MM.1S (cell line): ENCODE results near the gene SLC9B2.

Experiments used
- DNase-seq: peaks from one replicate; pipeline ENCODE4 v3.0.0-alpha.2; 2015
- H2AFZ ChIP-seq: fragments of 300-600 bp; sonication (generic); 2 replicates; pipeline ENCODE4 v1.6.0; 2016; ENCODE audit warnings: antibody characterized with exemption, low read length
- H3F3A ChIP-seq: fragments of 300-600 bp; sonication (generic); 2 replicates; pipeline ENCODE4 v1.6.1; 2016; ENCODE audit warnings: mild to moderate bottlenecking, antibody characterized with exemption, low read length, moderate library complexity, mixed read lengths; ENCODE audit not compliant: insufficient read depth
- H3K27ac ChIP-seq: fragments of 300-600 bp; sonication (generic); 2 replicates; pipeline ENCODE4 v1.5.1; 2016; ENCODE audit warnings: mild to moderate bottlenecking, low read length
- H3K27me3 ChIP-seq: fragments of 300-600 bp; sonication (generic); replicated peaks from 2 replicates; pipeline ENCODE4 v1.6.0; 2016; ENCODE audit warnings: low read length; ENCODE audit not compliant: insufficient read depth
- H3K36me3 ChIP-seq: fragments of 300-600 bp; sonication (generic); replicated peaks from 2 replicates; pipeline ENCODE4 v1.6.1; 2016; ENCODE audit warnings: mild to moderate bottlenecking, low read length, mixed read lengths; ENCODE audit not compliant: insufficient read depth
- H3K4me1 ChIP-seq: fragments of 300-600 bp; sonication (generic); 2 replicates; pipeline ENCODE4 v1.6.1; 2016; ENCODE audit warnings: low read length, mixed read lengths
- H3K4me2 ChIP-seq: fragments of 300-600 bp; sonication (generic); 2 replicates; pipeline ENCODE4 v1.6.0; 2016; ENCODE audit warnings: low read depth, low read length
- H3K4me3 ChIP-seq: fragments of 300-600 bp; sonication (generic); 2 replicates; pipeline ENCODE4 v1.5.1; 2016; ENCODE audit warnings: low read length, mixed read lengths
- H3K79me2 ChIP-seq: fragments of 300-600 bp; sonication (generic); 2 replicates; pipeline ENCODE4 v1.6.1; 2016; ENCODE audit warnings: mixed run types, low read length, mixed read lengths
- H3K9ac ChIP-seq: fragments of 300-600 bp; sonication (generic); 2 replicates; pipeline ENCODE4 v1.6.1; 2016; ENCODE audit warnings: low read length, mixed read lengths
- H3K9me2 ChIP-seq: fragments of 300-600 bp; sonication (generic); replicated peaks from 2 replicates; pipeline ENCODE4 v1.6.1; 2016; ENCODE audit warnings: mild to moderate bottlenecking, low read length, mixed read lengths; ENCODE audit not compliant: insufficient read depth
- H3K9me3 ChIP-seq: fragments of 300-600 bp; sonication (generic); replicated peaks from 2 replicates; pipeline ENCODE4 v1.6.1; 2016; ENCODE audit warnings: mild to moderate bottlenecking, low read length, mixed read lengths; ENCODE audit not compliant: insufficient read depth
- H4K20me1 ChIP-seq: fragments of 300-600 bp; sonication (generic); 2 replicates; pipeline ENCODE4 v1.6.1; 2016; ENCODE audit warnings: mild to moderate bottlenecking, low read length, moderate library complexity, mixed read lengths; ENCODE audit not compliant: insufficient read depth
- EZH2 ChIP-seq: fragments of 300-600 bp; sonication (generic); optimal IDR thresholded peaks from 2 replicates; pipeline ENCODE3; 2017; ENCODE audit warnings: low read depth, mild to moderate bottlenecking, antibody characterized with exemption, low read length, mixed read lengths
- EZH2phosphoT487 ChIP-seq: fragments of 300-600 bp; sonication (generic); IDR thresholded peaks from 2 replicates; pipeline ENCODE4 v1.6.1; 2018; ENCODE audit warnings: antibody characterized with exemption, low read length
- TF ChIP-seq, protein P1 (sequence below): fragments of 300-600 bp; sonication (generic); IDR thresholded peaks from 2 replicates; pipeline ENCODE4 v1.5.1; 2016; ENCODE audit warnings: antibody characterized with exemption, low read length, mixed read lengths

SLC9B2 gene

GRCh38 chr4:103044183-103044582 lies 32.4 kb downstream of the SLC9B2 start:
- H3K27ac ChIP-seq, result no peak overlapping the region
- no peak overlapping the region for H3K4me3 ChIP-seq
- no peaks in the 10 kb centered on the region for H3K4me1 ChIP-seq
- no peak for DNase-seq
- TF ChIP-seq EZH2phosphoT487, result no peak
- no peaks in the 10 kb centered on the region for H3K9me3 ChIP-seq
- no peak overlapping the region for H3K4me2 ChIP-seq
- no peak overlapping the region for H3K9ac ChIP-seq
- H3F3A ChIP-seq, result no peaks in the 10 kb centered on the region
- H3K79me2 ChIP-seq, result no peaks in the 10 kb centered on the region
- H3K27me3 ChIP-seq, result no peaks in the 10 kb centered on the region
- H3K36me3 ChIP-seq, result 0 out of 2 replicates have a peak, but pooled peaks cover 2% of the 10 kb centered on the region
- no peaks in the 10 kb centered on the region for H3K9me2 ChIP-seq
- no peaks in the 10 kb centered on the region for H4K20me1 ChIP-seq
- H2AFZ ChIP-seq, result no peak overlapping the region

DNA sequence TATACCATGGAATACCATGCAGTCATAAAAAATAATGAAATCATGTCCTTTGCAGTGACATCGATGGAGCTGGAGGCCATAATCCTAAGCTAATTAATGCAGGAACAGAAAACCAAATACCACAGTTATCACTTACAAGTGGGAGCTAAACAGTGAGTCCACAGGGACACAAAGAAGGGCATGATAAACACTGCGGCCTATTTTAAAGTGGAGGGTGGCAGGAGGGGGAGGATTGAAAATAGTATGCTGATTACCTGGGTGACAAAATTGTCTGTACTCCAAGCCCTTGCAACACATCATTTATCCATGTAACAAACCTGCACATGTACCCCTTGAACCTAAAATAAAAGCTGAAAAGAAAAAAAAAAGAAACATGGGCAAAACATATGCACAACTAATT lies 40.4 kb downstream of the SLC9B2 start:
- DNase-seq, result no peak
- no peaks in the 10 kb centered on the region for H4K20me1 ChIP-seq
- H3F3A ChIP-seq, result no peaks in the 10 kb centered on the region
- TF ChIP-seq EZH2phosphoT487 (no peak), EZH2 (no peak)
- TF ChIP-seq, protein P1, sequence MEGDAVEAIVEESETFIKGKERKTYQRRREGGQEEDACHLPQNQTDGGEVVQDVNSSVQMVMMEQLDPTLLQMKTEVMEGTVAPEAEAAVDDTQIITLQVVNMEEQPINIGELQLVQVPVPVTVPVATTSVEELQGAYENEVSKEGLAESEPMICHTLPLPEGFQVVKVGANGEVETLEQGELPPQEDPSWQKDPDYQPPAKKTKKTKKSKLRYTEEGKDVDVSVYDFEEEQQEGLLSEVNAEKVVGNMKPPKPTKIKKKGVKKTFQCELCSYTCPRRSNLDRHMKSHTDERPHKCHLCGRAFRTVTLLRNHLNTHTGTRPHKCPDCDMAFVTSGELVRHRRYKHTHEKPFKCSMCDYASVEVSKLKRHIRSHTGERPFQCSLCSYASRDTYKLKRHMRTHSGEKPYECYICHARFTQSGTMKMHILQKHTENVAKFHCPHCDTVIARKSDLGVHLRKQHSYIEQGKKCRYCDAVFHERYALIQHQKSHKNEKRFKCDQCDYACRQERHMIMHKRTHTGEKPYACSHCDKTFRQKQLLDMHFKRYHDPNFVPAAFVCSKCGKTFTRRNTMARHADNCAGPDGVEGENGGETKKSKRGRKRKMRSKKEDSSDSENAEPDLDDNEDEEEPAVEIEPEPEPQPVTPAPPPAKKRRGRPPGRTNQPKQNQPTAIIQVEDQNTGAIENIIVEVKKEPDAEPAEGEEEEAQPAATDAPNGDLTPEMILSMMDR, result no peak
- no peaks in the 10 kb centered on the region for H3K9me2 ChIP-seq
- H3K9ac ChIP-seq, result no peak overlapping the region
- H3K36me3 ChIP-seq, result no peaks in the 10 kb centered on the region
- no peaks in the 10 kb centered on the region for H3K4me1 ChIP-seq
- H3K27me3 ChIP-seq, result no peaks in the 10 kb centered on the region
- H2AFZ ChIP-seq, result no peak overlapping the region
- no peaks in the 10 kb centered on the region for H3K9me3 ChIP-seq
- H3K27ac ChIP-seq, result no peak overlapping the region
- no peak overlapping the region for H3K4me3 ChIP-seq
- no peaks in the 10 kb centered on the region for H3K79me2 ChIP-seq
- no peak overlapping the region for H3K4me2 ChIP-seq

- H3F3A ChIP-seq, result no peaks in the 10 kb centered on the region
- H3K27ac ChIP-seq, result no peak overlapping the region
- no peaks in the 10 kb centered on the region for H3K4me1 ChIP-seq
- H3K4me3 ChIP-seq, result no peak overlapping the region
- no peaks in the 10 kb centered on the region for H4K20me1 ChIP-seq
- H3K27me3 ChIP-seq, result no peaks in the 10 kb centered on the region
- H3K36me3 ChIP-seq, result no peaks in the 10 kb centered on the region
- H3K4me2 ChIP-seq, result no peak overlapping the region
- TF ChIP-seq EZH2phosphoT487 (no peak), EZH2 (no peak)
- TF ChIP-seq, protein P1, result peak; percentile 44
- DNase-seq, result peak; percentile 28
- no peak overlapping the region for H2AFZ ChIP-seq
- H3K79me2 ChIP-seq, result no peaks in the 10 kb centered on the region
- no peaks in the 10 kb centered on the region for H3K9me3 ChIP-seq
- no peak overlapping the region for H3K9ac ChIP-seq
- H3K9me2 ChIP-seq, result no peaks in the 10 kb centered on the region
These were observed 44.0 kb downstream of the SLC9B2 start for GRCh38 chr4:103032574-103032973.

DNA sequence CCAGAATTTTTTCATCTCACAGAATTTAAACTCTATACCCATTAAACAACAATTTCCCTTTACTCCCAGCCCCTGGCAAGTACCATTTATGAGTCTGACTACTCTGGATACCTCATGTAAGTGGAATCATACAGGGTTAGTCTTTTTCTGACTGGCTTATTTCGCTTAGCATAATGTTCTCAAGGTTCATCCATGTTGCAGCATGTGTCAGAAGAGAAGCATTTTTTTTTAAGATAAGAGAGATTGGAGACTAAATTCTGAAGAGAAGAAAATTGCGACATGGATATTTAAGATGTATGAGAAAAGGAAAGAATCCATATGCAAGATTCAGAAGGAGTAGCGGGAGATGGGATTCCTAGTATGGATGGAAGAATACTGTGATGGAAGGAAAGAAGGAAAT lies 45.8 kb downstream of the SLC9B2 start:
- H3K9me3 ChIP-seq, result no peaks in the 10 kb centered on the region
- H3K9me2 ChIP-seq, result no peaks in the 10 kb centered on the region
- no peak overlapping the region for H2AFZ ChIP-seq
- H3F3A ChIP-seq, result no peaks in the 10 kb centered on the region
- no peaks in the 10 kb centered on the region for H4K20me1 ChIP-seq
- no peaks in the 10 kb centered on the region for H3K27me3 ChIP-seq
- TF ChIP-seq EZH2phosphoT487, result no peak
- TF ChIP-seq, protein P1, result no peak
- H3K4me2 ChIP-seq, result no peak overlapping the region
- H3K4me3 ChIP-seq, result no peak overlapping the region
- H3K27ac ChIP-seq, result no peak overlapping the region
- H3K4me1 ChIP-seq, result no peaks in the 10 kb centered on the region
- H3K79me2 ChIP-seq, result no peaks in the 10 kb centered on the region
- no peak for DNase-seq
- H3K36me3 ChIP-seq, result 0 out of 2 replicates have a peak, but pooled peaks cover 5% of the 10 kb centered on the region
- H3K9ac ChIP-seq, result no peak overlapping the region
